ENCODE results near the gene ADGRB2.

- TF ChIP-seq, protein P1, sequence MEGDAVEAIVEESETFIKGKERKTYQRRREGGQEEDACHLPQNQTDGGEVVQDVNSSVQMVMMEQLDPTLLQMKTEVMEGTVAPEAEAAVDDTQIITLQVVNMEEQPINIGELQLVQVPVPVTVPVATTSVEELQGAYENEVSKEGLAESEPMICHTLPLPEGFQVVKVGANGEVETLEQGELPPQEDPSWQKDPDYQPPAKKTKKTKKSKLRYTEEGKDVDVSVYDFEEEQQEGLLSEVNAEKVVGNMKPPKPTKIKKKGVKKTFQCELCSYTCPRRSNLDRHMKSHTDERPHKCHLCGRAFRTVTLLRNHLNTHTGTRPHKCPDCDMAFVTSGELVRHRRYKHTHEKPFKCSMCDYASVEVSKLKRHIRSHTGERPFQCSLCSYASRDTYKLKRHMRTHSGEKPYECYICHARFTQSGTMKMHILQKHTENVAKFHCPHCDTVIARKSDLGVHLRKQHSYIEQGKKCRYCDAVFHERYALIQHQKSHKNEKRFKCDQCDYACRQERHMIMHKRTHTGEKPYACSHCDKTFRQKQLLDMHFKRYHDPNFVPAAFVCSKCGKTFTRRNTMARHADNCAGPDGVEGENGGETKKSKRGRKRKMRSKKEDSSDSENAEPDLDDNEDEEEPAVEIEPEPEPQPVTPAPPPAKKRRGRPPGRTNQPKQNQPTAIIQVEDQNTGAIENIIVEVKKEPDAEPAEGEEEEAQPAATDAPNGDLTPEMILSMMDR (conservative IDR thresholded peaks at IDR 0.05), result no peak
- TF ChIP-seq EZH2 (IDR thresholded peaks at IDR 0.05; ENCODE audit: low read depth), result no peak
Observed at GRCh38 chr1:31735571-31735970, 28.6 kb downstream of the ADGRB2 start.
